MM.1S (cell line): ENCODE data around the gene NQO1.
"Not testable (repeated sequence)": the region's sequence is repeated elsewhere in the genome, so short reads cannot be mapped to it uniquely, and the experiment has no call there.

Source experiments
- DNase-seq: peaks from one replicate; pipeline ENCODE4 v3.0.0-alpha.2; 2015
- H2AFZ ChIP-seq: fragments of 300-600 bp; sonication (generic); 2 replicates; pipeline ENCODE4 v1.6.0; 2016; ENCODE audit warnings: antibody characterized with exemption, low read length
- H3F3A ChIP-seq: fragments of 300-600 bp; sonication (generic); 2 replicates; pipeline ENCODE4 v1.6.1; 2016; ENCODE audit warnings: mild to moderate bottlenecking, antibody characterized with exemption, low read length, moderate library complexity, mixed read lengths; ENCODE audit not compliant: insufficient read depth
- H3K27ac ChIP-seq: fragments of 300-600 bp; sonication (generic); 2 replicates; pipeline ENCODE4 v1.5.1; 2016; ENCODE audit warnings: mild to moderate bottlenecking, low read length
- H3K27me3 ChIP-seq: fragments of 300-600 bp; sonication (generic); replicated peaks from 2 replicates; pipeline ENCODE4 v1.6.0; 2016; ENCODE audit warnings: low read length; ENCODE audit not compliant: insufficient read depth
- H3K36me3 ChIP-seq: fragments of 300-600 bp; sonication (generic); replicated peaks from 2 replicates; pipeline ENCODE4 v1.6.1; 2016; ENCODE audit warnings: mild to moderate bottlenecking, low read length, mixed read lengths; ENCODE audit not compliant: insufficient read depth
- H3K4me1 ChIP-seq: fragments of 300-600 bp; sonication (generic); 2 replicates; pipeline ENCODE4 v1.6.1; 2016; ENCODE audit warnings: low read length, mixed read lengths
- H3K4me2 ChIP-seq: fragments of 300-600 bp; sonication (generic); 2 replicates; pipeline ENCODE4 v1.6.0; 2016; ENCODE audit warnings: low read depth, low read length
- H3K4me3 ChIP-seq: fragments of 300-600 bp; sonication (generic); 2 replicates; pipeline ENCODE4 v1.5.1; 2016; ENCODE audit warnings: low read length, mixed read lengths
- H3K79me2 ChIP-seq: fragments of 300-600 bp; sonication (generic); 2 replicates; pipeline ENCODE4 v1.6.1; 2016; ENCODE audit warnings: mixed run types, low read length, mixed read lengths
- H3K9ac ChIP-seq: fragments of 300-600 bp; sonication (generic); 2 replicates; pipeline ENCODE4 v1.6.1; 2016; ENCODE audit warnings: low read length, mixed read lengths
- H3K9me2 ChIP-seq: fragments of 300-600 bp; sonication (generic); replicated peaks from 2 replicates; pipeline ENCODE4 v1.6.1; 2016; ENCODE audit warnings: mild to moderate bottlenecking, low read length, mixed read lengths; ENCODE audit not compliant: insufficient read depth
- H3K9me3 ChIP-seq: fragments of 300-600 bp; sonication (generic); replicated peaks from 2 replicates; pipeline ENCODE4 v1.6.1; 2016; ENCODE audit warnings: mild to moderate bottlenecking, low read length, mixed read lengths; ENCODE audit not compliant: insufficient read depth
- H4K20me1 ChIP-seq: fragments of 300-600 bp; sonication (generic); 2 replicates; pipeline ENCODE4 v1.6.1; 2016; ENCODE audit warnings: mild to moderate bottlenecking, low read length, moderate library complexity, mixed read lengths; ENCODE audit not compliant: insufficient read depth
- EZH2 ChIP-seq: fragments of 300-600 bp; sonication (generic); optimal IDR thresholded peaks from 2 replicates; pipeline ENCODE3; 2017; ENCODE audit warnings: low read depth, mild to moderate bottlenecking, antibody characterized with exemption, low read length, mixed read lengths
- EZH2phosphoT487 ChIP-seq: fragments of 300-600 bp; sonication (generic); IDR thresholded peaks from 2 replicates; pipeline ENCODE4 v1.6.1; 2018; ENCODE audit warnings: antibody characterized with exemption, low read length
- TF ChIP-seq, protein P1 (sequence below): fragments of 300-600 bp; sonication (generic); IDR thresholded peaks from 2 replicates; pipeline ENCODE4 v1.5.1; 2016; ENCODE audit warnings: antibody characterized with exemption, low read length, mixed read lengths

The NQO1 gene

DNA sequence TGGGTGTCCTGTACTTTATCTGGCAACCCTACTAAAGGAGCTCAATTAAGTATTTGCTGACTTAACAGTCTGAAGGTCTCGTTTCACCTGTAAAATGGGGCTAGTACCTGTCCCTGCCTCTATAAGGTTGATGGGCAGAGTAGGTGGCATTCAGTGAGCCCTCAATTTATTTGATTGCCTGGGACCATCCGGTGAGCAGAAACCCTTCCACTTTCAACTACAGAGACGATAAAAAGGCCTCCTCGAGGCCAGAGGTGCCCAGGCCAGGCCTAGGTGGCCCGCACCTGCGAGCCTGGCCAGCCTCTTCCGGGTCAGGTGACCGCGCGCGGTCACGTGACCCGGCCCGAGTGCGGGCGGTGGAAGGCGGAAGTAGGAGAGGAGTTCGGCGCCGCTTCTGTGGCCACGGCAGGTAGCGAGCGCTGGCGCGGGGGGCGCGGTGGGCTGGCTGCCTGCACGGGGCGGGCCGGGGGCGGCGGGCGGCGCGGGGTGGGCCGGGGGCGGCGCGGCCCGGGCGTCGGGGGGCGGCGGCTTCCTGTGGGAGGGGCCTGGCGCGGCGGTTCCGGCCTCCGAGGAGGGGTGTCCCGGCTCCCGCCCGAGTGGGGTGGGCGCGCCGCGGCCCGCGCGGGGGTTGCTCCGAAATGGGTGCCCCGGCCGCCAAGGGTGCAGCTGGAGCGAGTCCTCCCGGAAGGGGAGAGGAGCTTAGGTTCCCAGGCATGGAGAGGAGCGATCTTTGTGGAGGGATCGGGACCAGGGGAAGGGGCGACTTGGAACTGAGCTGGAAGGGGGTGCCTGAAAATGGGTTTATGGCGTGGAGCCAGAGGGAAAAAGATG is 35.8 kb upstream of the NQO1 start, which contains the start of gene WWP2:
Gene WWP2, plus strand, starts transcription at position 350 of the 831 bp plus-strand sequence. CDS start 24,679 bp downstream, outside the sequence.
- H3K9me2 ChIP-seq, result no peaks in the 10 kb centered on the region
- H3K27ac ChIP-seq, result peak within 1 kb of the TSS; percentile 72; the same call in 1 of the 2 replicates
- peak within 1 kb of the TSS; percentile 77 for H3K4me2 ChIP-seq
- H3K36me3 ChIP-seq, result no peaks in the 10 kb centered on the region
- H3K4me1 ChIP-seq, result peaks cover 13% of the 10 kb centered on the region
- H3K27me3 ChIP-seq, result no peaks in the 10 kb centered on the region
- H3K4me3 ChIP-seq, result peak within 1 kb of the TSS; percentile 95
- TF ChIP-seq EZH2phosphoT487 (no peak), EZH2 (no peak)
- TF ChIP-seq, protein P1, sequence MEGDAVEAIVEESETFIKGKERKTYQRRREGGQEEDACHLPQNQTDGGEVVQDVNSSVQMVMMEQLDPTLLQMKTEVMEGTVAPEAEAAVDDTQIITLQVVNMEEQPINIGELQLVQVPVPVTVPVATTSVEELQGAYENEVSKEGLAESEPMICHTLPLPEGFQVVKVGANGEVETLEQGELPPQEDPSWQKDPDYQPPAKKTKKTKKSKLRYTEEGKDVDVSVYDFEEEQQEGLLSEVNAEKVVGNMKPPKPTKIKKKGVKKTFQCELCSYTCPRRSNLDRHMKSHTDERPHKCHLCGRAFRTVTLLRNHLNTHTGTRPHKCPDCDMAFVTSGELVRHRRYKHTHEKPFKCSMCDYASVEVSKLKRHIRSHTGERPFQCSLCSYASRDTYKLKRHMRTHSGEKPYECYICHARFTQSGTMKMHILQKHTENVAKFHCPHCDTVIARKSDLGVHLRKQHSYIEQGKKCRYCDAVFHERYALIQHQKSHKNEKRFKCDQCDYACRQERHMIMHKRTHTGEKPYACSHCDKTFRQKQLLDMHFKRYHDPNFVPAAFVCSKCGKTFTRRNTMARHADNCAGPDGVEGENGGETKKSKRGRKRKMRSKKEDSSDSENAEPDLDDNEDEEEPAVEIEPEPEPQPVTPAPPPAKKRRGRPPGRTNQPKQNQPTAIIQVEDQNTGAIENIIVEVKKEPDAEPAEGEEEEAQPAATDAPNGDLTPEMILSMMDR, result no peak
- DNase-seq, result peak; percentile 89
- H3K9ac ChIP-seq, result peak within 1 kb of the TSS; percentile 93
- H3K9me3 ChIP-seq, result no peaks in the 10 kb centered on the region
- H4K20me1 ChIP-seq, result no peaks in the 10 kb centered on the region
- H3K79me2 ChIP-seq, result peaks cover 48% of the 10 kb centered on the region
- H2AFZ ChIP-seq, result peak within 1 kb of the TSS; percentile 85
- peaks cover 14% of the 10 kb centered on the region; the same call in 1 of the 2 replicates for H3F3A ChIP-seq

DNA sequence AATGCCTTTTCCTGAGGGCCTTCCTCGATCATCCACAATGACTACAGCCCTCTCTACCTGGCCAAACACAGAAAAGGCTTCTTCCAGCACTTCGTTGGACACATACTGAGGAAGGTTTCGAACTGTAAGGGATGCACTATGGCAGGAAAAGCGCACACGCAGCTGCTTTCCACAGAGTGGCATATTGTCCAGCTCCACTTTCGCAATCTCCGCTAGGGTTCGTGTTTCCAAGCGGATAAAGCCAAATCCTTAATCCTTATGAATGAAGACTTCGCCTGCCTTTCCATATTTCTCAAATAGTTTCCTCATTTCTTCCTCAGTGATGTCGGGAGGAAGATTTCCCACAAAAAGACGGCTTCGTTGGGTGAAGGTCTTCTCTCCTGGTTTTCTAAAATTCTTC is 31.0 kb upstream of the NQO1 start:
- H3K79me2 ChIP-seq, result peaks cover 24% of the 10 kb centered on the region
- not testable (repeated sequence) for H3K4me2 ChIP-seq, H3K27me3 ChIP-seq, H3K36me3 ChIP-seq, DNase-seq, H3K9me2 ChIP-seq, H3K9me3 ChIP-seq, H3K9ac ChIP-seq, H2AFZ ChIP-seq, H3K4me3 ChIP-seq, H3F3A ChIP-seq, H4K20me1 ChIP-seq, H3K27ac ChIP-seq
- H3K4me1 ChIP-seq, result peaks cover 11% of the 10 kb centered on the region; the same call in 1 of the 2 replicates

DNA sequence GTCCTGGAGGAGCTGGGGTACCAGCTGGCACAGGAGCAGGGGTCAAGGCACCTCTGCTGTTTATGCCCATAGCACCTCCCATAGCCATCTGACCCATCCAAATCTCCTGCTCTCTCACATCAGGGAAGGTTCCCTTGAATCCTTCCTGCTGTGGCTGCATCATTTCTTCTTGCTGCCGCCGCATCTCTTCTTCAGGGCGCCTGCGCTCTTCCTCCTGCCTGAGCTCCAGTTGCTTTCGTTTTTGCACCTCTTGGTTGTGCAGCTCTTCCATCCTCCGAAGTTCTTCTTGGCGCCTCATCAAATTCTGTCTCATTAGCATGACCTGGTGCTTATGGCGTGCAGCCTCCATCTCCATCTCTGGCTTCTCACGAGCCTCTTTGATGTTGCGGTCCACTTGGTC is 30.3 kb upstream of the NQO1 start:
- no peak for DNase-seq
- H3K9me3 ChIP-seq, result no peaks in the 10 kb centered on the region
- TF ChIP-seq EZH2phosphoT487 (no peak), EZH2 (no peak)
- TF ChIP-seq, protein P1, result no peak
- H3K4me1 ChIP-seq, result peaks cover 9% of the 10 kb centered on the region; the same call in 1 of the 2 replicates
- peaks cover 30% of the 10 kb centered on the region for H3K79me2 ChIP-seq
- peaks cover 7% of the 10 kb centered on the region; the same call in 1 of the 2 replicates for H3F3A ChIP-seq
- H3K4me3 ChIP-seq, result no peak overlapping the region
- no peaks in the 10 kb centered on the region for H4K20me1 ChIP-seq
- H3K36me3 ChIP-seq, result no peaks in the 10 kb centered on the region
- no peak overlapping the region for H3K9ac ChIP-seq
- H3K27me3 ChIP-seq, result no peaks in the 10 kb centered on the region
- no peak overlapping the region for H3K4me2 ChIP-seq
- H2AFZ ChIP-seq, result no peak overlapping the region
- H3K9me2 ChIP-seq, result no peaks in the 10 kb centered on the region
- H3K27ac ChIP-seq, result no peak overlapping the region
